Colonic mucosa (tissue), 4 donors: ENCODE data around the gene SLC25A21. TPM values are rescaled to one million over a fixed set of nuclear protein-coding genes. Genes with fewer than 3 reads are reported as not detected.
"Not testable (repeated sequence)": the region's sequence is repeated elsewhere in the genome, so short reads cannot be mapped to it uniquely, and the experiment has no call there.

Experiments
- DNase-seq: peaks from one replicate; pipeline ENCODE4 v3.0.0-alpha.2; 2020
- H3K27ac ChIP-seq: fragments of 200-600 bp; one replicate; pipeline ENCODE4 v1.8.0; 2021
- H3K27me3 ChIP-seq: fragments of 200-600 bp; one replicate; pipeline ENCODE4 v1.8.0; 2021
- H3K36me3 ChIP-seq: fragments of 200-600 bp; one replicate; pipeline ENCODE4 v1.8.0; 2021
- H3K4me1 ChIP-seq: fragments of 200-600 bp; one replicate; pipeline ENCODE4 v1.8.0; 2021; ENCODE audit warnings: mild to moderate bottlenecking
- H3K4me3 ChIP-seq: fragments of 200-600 bp; one replicate; pipeline ENCODE4 v1.8.0; 2021
- H3K9ac ChIP-seq, 2 donors: one replicate each; pipeline ENCODE4 v1.7.0; 2013; ENCODE audit warnings: control low read depth in 2 of 2, low read depth in 2 of 2, low read length in 2 of 2
- H3K9me3 ChIP-seq: fragments of 200-600 bp; one replicate; pipeline ENCODE4 v1.8.0; 2021
- CTCF ChIP-seq: fragments of 200-600 bp; IDR thresholded peaks from one replicate; pipeline ENCODE4 v1.8.0; 2022; ENCODE audit warnings: antibody characterized with exemption, mild to moderate bottlenecking
- intact Hi-C: fragments of 100-400 bp; cut with DNase I; formaldehyde crosslinking; loops from one replicate; pipeline ENCODE4 v1.14.1; 2022
- total RNA-seq, 2 donors: library from RNA; stranded (reverse); fragmentation: NEBNext Ultra II Directional in 1 of 2; extraction: Animal tissue kit (Norgen Biotek cat#: 25700) in 1 of 2; gene quantifications; one replicate each; pipeline ENCODE4 v1.2.1, GENCODE V29; 2021
- donor health status: healthy.
- donor health status: DM: no; HTN: no; CAD: no.
- donor health status: DM: no; HTN: no; CAD: no.

SLC25A21 gene
- total RNA-seq, 2 donors from 2014 or later, result 0.77 to 0.82 TPM

GRCh38 chr14:37168721-37169120 is 3.7 kb downstream of the SLC25A21 start:
- Histone ChIP-seq H3K9ac (no peak overlapping the region), H3K27ac (no peak overlapping the region), H3K36me3 (no peaks in the 10 kb centered on the region), H3K9me3 (no peaks in the 10 kb centered on the region), H3K27me3 (no peaks in the 10 kb centered on the region), H3K4me3 (no peak overlapping the region), H3K4me1 (no peaks in the 10 kb centered on the region)
- DNase-seq, result no peak
- intact Hi-C loops, result no loop called here
- TF ChIP-seq CTCF, result no peak

- no peak overlapping the region for H3K4me3 ChIP-seq
- TF ChIP-seq CTCF, result no peak
- H3K9me3 ChIP-seq, result no peaks in the 10 kb centered on the region
- no peak overlapping the region for H3K27ac ChIP-seq
- no peaks in the 10 kb centered on the region for H3K4me1 ChIP-seq
- no peak overlapping the region for H3K9ac ChIP-seq
- no peaks in the 10 kb centered on the region for H3K27me3 ChIP-seq
- H3K36me3 ChIP-seq, result no peaks in the 10 kb centered on the region
- intact Hi-C loops, result no loop called here
- no peak for DNase-seq
These were observed 5.0 kb downstream of the SLC25A21 start for GRCh38 chr14:37167151-37168047.

- no peaks in the 10 kb centered on the region for H3K4me1 ChIP-seq
- no peaks in the 10 kb centered on the region for H3K36me3 ChIP-seq
- H3K9me3 ChIP-seq, result no peaks in the 10 kb centered on the region
- H3K27ac ChIP-seq, result no peak overlapping the region
- intact Hi-C loops, result no loop called here
- H3K4me3 ChIP-seq, result no peak overlapping the region
- no peak overlapping the region for H3K9ac ChIP-seq
- no peaks in the 10 kb centered on the region for H3K27me3 ChIP-seq
- TF ChIP-seq CTCF, result no peak
- no peak for DNase-seq
These were observed 6.6 kb downstream of the SLC25A21 start for GRCh38 chr14:37165794-37166193.

GRCh38 chr14:37162307-37162706 is 10.1 kb downstream of the SLC25A21 start:
- H3K36me3 ChIP-seq, H3K9me3 ChIP-seq, H3K4me1 ChIP-seq, H3K27ac ChIP-seq, DNase-seq, intact Hi-C loops, H3K4me3 ChIP-seq, H3K9ac ChIP-seq, H3K27me3 ChIP-seq: not testable (repeated sequence)

- no peaks in the 10 kb centered on the region for H3K4me1 ChIP-seq
- no peaks in the 10 kb centered on the region for H3K36me3 ChIP-seq
- H3K9ac ChIP-seq, result no peak overlapping the region
- DNase-seq, result no peak
- H3K9me3 ChIP-seq, result no peaks in the 10 kb centered on the region
- H3K4me3 ChIP-seq, result no peak overlapping the region
- TF ChIP-seq CTCF, result no peak
- intact Hi-C loops, result loop anchor here (10.0 kb wide), 2 partner anchors 203 to 603 kb away; no protein-coding TSS in a partner anchor
- H3K27me3 ChIP-seq, result no peaks in the 10 kb centered on the region
- no peak overlapping the region for H3K27ac ChIP-seq
These were observed 14.4 kb downstream of the SLC25A21 start for GRCh38 chr14:37157987-37158386.

GRCh38 chr14:37153483-37153882 is 18.9 kb downstream of the SLC25A21 start:
- Histone ChIP-seq H3K4me1 (no peaks in the 10 kb centered on the region), H3K27ac (no peak overlapping the region), H3K9ac (no peak overlapping the region), H3K27me3 (no peaks in the 10 kb centered on the region), H3K4me3 (no peak overlapping the region), H3K9me3 (no peaks in the 10 kb centered on the region), H3K36me3 (no peaks in the 10 kb centered on the region)
- intact Hi-C loops, result loop anchor here (10.0 kb wide), 2 partner anchors 199 to 599 kb away; no protein-coding TSS in a partner anchor
- no peak for TF ChIP-seq CTCF
- no peak for DNase-seq
